K562 (cell line): ENCODE data around the gene TTC28.

Experiments used
- ATF3 ChIP-seq, 2 experiments: fragments of 450-650 bp in 1 of 2; sonication (generic) in 1 of 2; formaldehyde crosslinking in 1 of 2; IDR thresholded peaks in 1 of 2; conservative IDR thresholded peaks in 1 of 2; 2 replicates each; pipeline versions ENCODE4 v1.6.1 to v1.8.1; 2016 to 2023; ENCODE audit warnings: mild to moderate bottlenecking in 2 of 2, moderate library complexity in 2 of 2, inconsistent platforms in 1 of 2, missing genetic modification reagents in 1 of 2
- BRD9 ChIP-seq: fragments of 450-650 bp; IDR thresholded peaks from 2 replicates; pipeline ENCODE4 v1.6.1; 2018; ENCODE audit warnings: low read depth; ENCODE audit not compliant: partially characterized antibody
- CHCHD3 ChIP-seq: fragments of 250-450 bp; sonication (Bioruptor Pico); IDR thresholded peaks from 2 replicates; pipeline ENCODE4 v2.1.2; 2022; ENCODE audit warnings: mild to moderate bottlenecking
- MED1 ChIP-seq: sonication (generic); formaldehyde crosslinking; IDR thresholded peaks from 2 replicates; pipeline ENCODE4 v1.8.1; 2023; ENCODE audit warnings: missing genetic modification reagents, borderline replicate concordance
- NFATC3 ChIP-seq: fragments of 450-650 bp; IDR thresholded peaks from 2 replicates; pipeline ENCODE4 v1.6.1; 2017; ENCODE audit warnings: mild to moderate bottlenecking
- PHB2 ChIP-seq: fragments of 450-650 bp; IDR thresholded peaks from 2 replicates; pipeline ENCODE4 v1.6.1; 2017; ENCODE audit warnings: low read depth
- RNF2 ChIP-seq: sonication (generic); IDR thresholded peaks from 2 replicates; pipeline ENCODE4 v1.6.1; 2016
- TEAD1 ChIP-seq, 2 experiments: fragments of 450-650 bp in 1 of 2; sonication (generic) in 1 of 2; formaldehyde crosslinking; IDR thresholded peaks; 2 replicates each; pipeline versions ENCODE4 v1.4.0 to v1.8.0; 2020 to 2022; ENCODE audit warnings: mild to moderate bottlenecking in 2 of 2, missing genetic modification reagents in 1 of 2
- ZHX1 ChIP-seq: fragments of 150-350 bp; conservative IDR thresholded peaks from 2 replicates; pipeline ENCODE4 v1.6.1; 2014; ENCODE audit warnings: low read length
- ZNF77 ChIP-seq: fragments of 250-450 bp; sonication (Bioruptor Pico); IDR thresholded peaks from 2 replicates; pipeline ENCODE4 v1.5.0; 2020
- TF ChIP-seq, protein P1 (sequence below), 3 experiments: IDR thresholded peaks in 2 of 3; conservative IDR thresholded peaks in 1 of 3; 2 replicates each; pipeline ENCODE4 v1.5.1; 2011 to 2012; ENCODE audit warnings: low read length in 3 of 3, mild to moderate bottlenecking in 3 of 3, control low read depth in 2 of 3, improper control_type of control experiment in 1 of 3, inconsistent platforms in 1 of 3, low read depth in 1 of 3, mixed read lengths in 1 of 3, moderate library complexity in 1 of 3; ENCODE audit not compliant: insufficient read depth in 2 of 3
- TF ChIP-seq, protein P2 (sequence below): fragments of 250-450 bp; sonication (Bioruptor Pico); IDR thresholded peaks from 2 replicates; pipeline ENCODE4 v1.4.0; 2020; ENCODE audit warnings: mild to moderate bottlenecking, moderate library complexity
- TF ChIP-seq, protein P3 (sequence below): sonication (generic); formaldehyde crosslinking; IDR thresholded peaks from 2 replicates; pipeline ENCODE4 v1.4.0; 2020; ENCODE audit warnings: mild to moderate bottlenecking, missing genetic modification reagents

- TF ChIP-seq, protein P1, sequence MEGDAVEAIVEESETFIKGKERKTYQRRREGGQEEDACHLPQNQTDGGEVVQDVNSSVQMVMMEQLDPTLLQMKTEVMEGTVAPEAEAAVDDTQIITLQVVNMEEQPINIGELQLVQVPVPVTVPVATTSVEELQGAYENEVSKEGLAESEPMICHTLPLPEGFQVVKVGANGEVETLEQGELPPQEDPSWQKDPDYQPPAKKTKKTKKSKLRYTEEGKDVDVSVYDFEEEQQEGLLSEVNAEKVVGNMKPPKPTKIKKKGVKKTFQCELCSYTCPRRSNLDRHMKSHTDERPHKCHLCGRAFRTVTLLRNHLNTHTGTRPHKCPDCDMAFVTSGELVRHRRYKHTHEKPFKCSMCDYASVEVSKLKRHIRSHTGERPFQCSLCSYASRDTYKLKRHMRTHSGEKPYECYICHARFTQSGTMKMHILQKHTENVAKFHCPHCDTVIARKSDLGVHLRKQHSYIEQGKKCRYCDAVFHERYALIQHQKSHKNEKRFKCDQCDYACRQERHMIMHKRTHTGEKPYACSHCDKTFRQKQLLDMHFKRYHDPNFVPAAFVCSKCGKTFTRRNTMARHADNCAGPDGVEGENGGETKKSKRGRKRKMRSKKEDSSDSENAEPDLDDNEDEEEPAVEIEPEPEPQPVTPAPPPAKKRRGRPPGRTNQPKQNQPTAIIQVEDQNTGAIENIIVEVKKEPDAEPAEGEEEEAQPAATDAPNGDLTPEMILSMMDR (IDR thresholded peaks at IDR 0.05 in 2 of 3, conservative IDR thresholded peaks at IDR 0.05 in 1 of 3; ENCODE audit: insufficient read depth in 2 of 3, low read depth in 1 of 3, low read length in 3 of 3), result no peak
- TF ChIP-seq, protein P2, sequence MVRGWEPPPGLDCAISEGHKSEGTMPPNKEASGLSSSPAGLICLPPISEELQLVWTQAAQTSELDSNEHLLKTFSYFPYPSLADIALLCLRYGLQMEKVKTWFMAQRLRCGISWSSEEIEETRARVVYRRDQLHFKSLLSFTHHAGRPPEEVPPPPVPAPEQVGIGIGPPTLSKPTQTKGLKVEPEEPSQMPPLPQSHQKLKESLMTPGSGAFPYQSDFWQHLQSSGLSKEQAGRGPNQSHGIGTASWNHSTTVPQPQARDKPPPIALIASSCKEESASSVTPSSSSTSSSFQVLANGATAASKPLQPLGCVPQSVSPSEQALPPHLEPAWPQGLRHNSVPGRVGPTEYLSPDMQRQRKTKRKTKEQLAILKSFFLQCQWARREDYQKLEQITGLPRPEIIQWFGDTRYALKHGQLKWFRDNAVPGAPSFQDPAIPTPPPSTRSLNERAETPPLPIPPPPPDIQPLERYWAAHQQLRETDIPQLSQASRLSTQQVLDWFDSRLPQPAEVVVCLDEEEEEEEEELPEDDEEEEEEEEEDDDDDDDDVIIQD (CRISPR knock-in tag), result no peak
- no peak for TF ChIP-seq NFATC3
- TF ChIP-seq MED1, result no peak
- no peak for TF ChIP-seq ATF3 (IDR thresholded peaks at IDR 0.05)
- no peak for TF ChIP-seq ATF3 (CRISPR knock-in tag; conservative IDR thresholded peaks at IDR 0.05)
- no peak for TF ChIP-seq ZHX1
- TF ChIP-seq, protein P3, sequence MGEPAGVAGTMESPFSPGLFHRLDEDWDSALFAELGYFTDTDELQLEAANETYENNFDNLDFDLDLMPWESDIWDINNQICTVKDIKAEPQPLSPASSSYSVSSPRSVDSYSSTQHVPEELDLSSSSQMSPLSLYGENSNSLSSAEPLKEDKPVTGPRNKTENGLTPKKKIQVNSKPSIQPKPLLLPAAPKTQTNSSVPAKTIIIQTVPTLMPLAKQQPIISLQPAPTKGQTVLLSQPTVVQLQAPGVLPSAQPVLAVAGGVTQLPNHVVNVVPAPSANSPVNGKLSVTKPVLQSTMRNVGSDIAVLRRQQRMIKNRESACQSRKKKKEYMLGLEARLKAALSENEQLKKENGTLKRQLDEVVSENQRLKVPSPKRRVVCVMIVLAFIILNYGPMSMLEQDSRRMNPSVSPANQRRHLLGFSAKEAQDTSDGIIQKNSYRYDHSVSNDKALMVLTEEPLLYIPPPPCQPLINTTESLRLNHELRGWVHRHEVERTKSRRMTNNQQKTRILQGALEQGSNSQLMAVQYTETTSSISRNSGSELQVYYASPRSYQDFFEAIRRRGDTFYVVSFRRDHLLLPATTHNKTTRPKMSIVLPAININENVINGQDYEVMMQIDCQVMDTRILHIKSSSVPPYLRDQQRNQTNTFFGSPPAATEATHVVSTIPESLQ (CRISPR knock-in tag), result no peak
- no peak for TF ChIP-seq PHB2
- TF ChIP-seq ZNF77 (CRISPR knock-in tag), result no peak
- no peak for TF ChIP-seq TEAD1 (CRISPR knock-in tag; IDR thresholded peaks at IDR 0.05)
- TF ChIP-seq BRD9, result no peak
- no peak for TF ChIP-seq CHCHD3 (CRISPR knock-in tag)
- no peak for TF ChIP-seq RNF2
Observed at GRCh38 chr22:27994481-27995331, 684.9 kb downstream of the TTC28 start.
